AG09309 (cell line): Measurements from ENCODE around the gene LRRFIP2.

Source experiments
- DNase-seq: peaks from one replicate; pipeline ENCODE4 v3.0.0-alpha.2; 2010; ENCODE audit warnings: low read depth
- H3K4me3 ChIP-seq: 2 replicates; pipeline ENCODE4 v1.5.1; 2011; ENCODE audit warnings: mild to moderate bottlenecking, low read depth, low read length, moderate library complexity; ENCODE audit not compliant: control insufficient read depth
- TF ChIP-seq, protein P1 (sequence below): IDR thresholded peaks from 2 replicates; pipeline ENCODE4 v1.5.1; 2011; ENCODE audit warnings: mild to moderate bottlenecking, low read depth, low read length, inconsistent platforms; ENCODE audit not compliant: insufficient read depth, control insufficient read depth; ENCODE audit errors: missing control alignments

LRRFIP2 gene

DNA sequence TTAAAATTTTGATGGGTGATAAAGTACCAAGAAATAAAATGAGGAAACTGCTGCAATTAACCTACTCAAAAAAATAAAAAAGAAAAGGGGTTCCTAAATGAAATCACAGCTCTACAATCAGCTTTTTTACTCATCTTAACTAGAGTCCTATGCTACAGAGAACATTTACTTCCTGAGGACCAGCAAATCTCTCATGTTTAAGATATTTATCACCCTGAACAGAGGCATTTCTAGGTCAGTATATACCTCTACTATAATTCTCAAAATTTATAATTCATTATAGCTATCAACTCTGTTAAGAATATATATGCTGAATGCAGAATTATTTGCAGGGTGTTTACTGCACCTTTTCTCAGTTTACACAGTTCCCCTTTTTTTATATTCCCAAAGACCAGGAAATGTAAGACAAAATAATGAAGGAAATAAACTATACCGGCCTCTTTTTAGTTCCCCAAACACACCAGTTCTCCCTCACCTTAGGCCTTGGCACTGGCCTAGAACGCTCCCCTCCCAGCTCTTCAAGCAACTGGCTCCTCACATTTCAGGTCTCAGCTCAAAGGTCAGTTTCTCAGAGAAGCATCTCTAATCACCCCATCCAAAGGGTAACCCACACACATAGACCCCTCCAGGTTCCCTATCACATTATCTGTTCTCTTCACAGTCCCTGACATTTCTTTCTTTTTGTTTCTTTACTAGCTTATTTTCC lies 71.1 kb downstream of the LRRFIP2 start:
- TF ChIP-seq, protein P1, sequence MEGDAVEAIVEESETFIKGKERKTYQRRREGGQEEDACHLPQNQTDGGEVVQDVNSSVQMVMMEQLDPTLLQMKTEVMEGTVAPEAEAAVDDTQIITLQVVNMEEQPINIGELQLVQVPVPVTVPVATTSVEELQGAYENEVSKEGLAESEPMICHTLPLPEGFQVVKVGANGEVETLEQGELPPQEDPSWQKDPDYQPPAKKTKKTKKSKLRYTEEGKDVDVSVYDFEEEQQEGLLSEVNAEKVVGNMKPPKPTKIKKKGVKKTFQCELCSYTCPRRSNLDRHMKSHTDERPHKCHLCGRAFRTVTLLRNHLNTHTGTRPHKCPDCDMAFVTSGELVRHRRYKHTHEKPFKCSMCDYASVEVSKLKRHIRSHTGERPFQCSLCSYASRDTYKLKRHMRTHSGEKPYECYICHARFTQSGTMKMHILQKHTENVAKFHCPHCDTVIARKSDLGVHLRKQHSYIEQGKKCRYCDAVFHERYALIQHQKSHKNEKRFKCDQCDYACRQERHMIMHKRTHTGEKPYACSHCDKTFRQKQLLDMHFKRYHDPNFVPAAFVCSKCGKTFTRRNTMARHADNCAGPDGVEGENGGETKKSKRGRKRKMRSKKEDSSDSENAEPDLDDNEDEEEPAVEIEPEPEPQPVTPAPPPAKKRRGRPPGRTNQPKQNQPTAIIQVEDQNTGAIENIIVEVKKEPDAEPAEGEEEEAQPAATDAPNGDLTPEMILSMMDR = no peak
- H3K4me3 ChIP-seq = no peak overlapping the region
- DNase-seq = no peak

DNA sequence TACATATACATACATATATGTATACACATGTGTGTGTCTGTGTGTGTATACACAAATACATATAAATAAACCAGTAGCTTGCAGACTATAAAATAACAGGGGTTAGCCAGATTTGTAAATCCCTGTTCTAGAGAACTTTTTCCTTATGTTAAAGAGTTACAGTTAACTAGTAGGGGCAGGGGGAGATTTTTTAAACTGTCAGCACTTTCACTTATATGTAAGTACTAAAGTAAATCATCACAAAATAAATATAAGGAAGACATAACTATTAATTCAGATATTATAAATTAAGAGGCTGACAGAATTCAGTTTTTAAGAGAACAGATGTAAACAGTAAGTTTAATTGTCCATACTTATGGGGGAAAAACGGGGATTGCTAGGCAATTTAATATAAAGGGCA lies 74.0 kb downstream of the LRRFIP2 start:
- H3K4me3 ChIP-seq = no peak overlapping the region
- no peak for DNase-seq
- TF ChIP-seq, protein P1 = no peak

DNA sequence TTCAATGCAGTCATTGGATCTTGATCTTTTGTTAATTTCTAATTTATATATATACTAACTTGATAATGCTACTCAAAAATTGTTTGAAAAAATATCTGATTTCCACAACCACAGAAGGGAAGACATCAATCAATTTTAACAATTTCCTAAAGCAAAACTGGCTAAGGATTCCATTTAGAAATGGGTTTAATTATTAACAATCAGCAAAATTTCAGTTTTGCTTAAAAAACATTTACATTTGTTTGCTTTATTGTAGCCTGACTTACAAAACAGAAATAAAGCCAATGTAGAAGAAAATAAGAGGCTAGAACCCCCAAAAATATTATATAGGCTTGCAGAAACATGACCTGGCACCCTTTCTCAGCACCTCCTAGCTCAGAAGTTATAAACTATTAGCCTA lies 74.9 kb downstream of the LRRFIP2 start:
- TF ChIP-seq, protein P1 = no peak
- no peak overlapping the region for H3K4me3 ChIP-seq
- DNase-seq = no peak

DNA sequence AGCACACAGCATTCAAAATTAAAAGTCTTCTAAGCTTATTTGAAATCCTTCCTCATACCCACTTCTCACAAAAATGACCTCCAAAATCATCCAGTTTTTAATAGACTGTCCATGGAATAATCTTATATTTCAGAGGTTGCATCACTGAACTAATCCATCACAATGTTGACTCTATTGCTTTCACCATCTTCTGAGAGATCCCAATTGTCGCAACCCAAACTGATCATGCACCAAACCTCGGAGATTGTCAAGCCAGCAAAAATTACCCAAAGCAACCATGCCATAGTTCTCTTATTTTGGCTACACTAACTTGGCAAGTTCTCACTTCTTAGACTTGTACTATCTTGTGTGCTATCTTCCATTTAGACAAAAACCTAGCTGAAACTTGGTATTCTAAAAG lies 75.5 kb downstream of the LRRFIP2 start:
- no peak for DNase-seq
- H3K4me3 ChIP-seq = no peak overlapping the region
- TF ChIP-seq, protein P1 = no peak

DNA sequence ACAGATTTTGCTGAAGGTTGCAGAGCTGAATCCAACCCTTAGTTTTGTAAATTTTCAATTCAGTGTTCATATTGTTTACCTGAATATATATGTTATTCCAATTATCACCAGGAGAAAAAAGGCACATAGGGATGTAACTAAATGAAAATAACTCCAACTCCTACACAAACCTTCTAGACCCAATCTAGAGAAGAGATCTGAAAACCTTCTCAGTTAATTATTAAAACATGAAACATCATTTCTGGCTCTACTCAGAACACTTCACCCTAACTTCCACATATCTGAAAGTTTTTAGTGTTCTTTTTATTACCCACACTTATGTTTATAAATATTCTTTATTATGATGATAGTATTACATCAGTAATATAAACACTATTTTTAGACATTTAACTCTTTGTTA lies 76.6 kb downstream of the LRRFIP2 start:
- no peak overlapping the region for H3K4me3 ChIP-seq
- TF ChIP-seq, protein P1 = no peak
- no peak for DNase-seq

DNA sequence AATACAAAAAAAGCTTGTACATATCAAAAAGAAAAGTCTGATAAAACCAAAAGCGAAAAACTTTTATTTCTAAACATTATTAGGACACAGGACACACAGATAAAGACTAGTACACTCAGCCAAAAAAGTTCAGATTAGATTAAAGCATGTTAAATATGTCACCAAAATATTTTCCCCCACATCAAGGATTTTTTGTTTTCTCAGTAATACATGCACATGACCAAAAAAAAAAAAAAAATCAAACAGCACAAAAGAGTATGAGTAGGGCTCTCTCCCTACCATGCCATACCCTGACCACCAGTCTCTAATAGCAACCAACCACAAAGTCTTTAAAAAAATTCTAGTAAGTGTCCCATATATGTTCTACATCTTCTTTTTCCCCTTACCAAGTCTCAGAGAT lies 77.4 kb downstream of the LRRFIP2 start:
- no peak for DNase-seq
- TF ChIP-seq, protein P1 = no peak
- H3K4me3 ChIP-seq = no peak overlapping the region
